GM23248 (cell line): ENCODE data around the gene RTN4RL1.

ENCODE experiments used
- EZH2 ChIP-seq: fragments of 200-600 bp; sonication (generic); IDR thresholded peaks from 2 replicates; pipeline ENCODE4 v1.6.1; 2018; ENCODE audit warnings: antibody characterized with exemption, mild to moderate bottlenecking; ENCODE audit not compliant: insufficient read depth, poor library complexity, severe bottlenecking
- EZH2phosphoT487 ChIP-seq: fragments of 200-600 bp; sonication (generic); IDR thresholded peaks from 2 replicates; pipeline ENCODE4 v1.6.1; 2018; ENCODE audit warnings: antibody characterized with exemption, moderate library complexity, mild to moderate bottlenecking, low read depth; ENCODE audit not compliant: insufficient read depth

DNA sequence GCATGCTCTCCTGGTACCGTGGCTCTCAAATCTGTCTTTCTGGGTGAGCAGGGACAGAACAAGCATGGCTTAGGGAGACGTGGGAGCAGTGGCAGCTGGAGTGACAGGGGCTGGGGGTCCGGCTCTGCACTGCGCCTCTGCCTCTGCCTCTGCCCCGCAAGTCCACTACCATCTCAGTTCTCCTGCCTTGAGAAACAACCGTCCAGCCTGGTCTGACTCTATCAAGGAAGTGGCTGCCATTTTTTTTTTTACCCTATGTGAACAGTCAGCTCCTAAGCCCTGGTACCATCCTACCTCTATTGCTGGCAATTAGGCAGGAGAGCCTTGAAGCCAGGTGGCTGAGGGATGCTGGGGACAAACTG is 45.9 kb upstream of the RTN4RL1 start:
- TF ChIP-seq EZH2phosphoT487, result no peak
- TF ChIP-seq EZH2, result no peak
